ENCODE data around the gene SMARCD3. TPM values are rescaled to one million over a fixed set of nuclear protein-coding genes. Genes with fewer than 3 reads are reported as not detected.

SMARCD3 gene
- polyA plus RNA-seq, 3 donors: 104 to 183 (median 112) TPM

- H3K9ac ChIP-seq (ENCODE audit: insufficient read depth, low read length, poor library complexity, severe bottlenecking): no peak overlapping the region
- Mint-ChIP-seq H3K27ac (no peak overlapping the region), H3K4me1 (peaks cover 25% of the 10 kb centered on the region), H3K4me3 (no peak overlapping the region), H3K36me3 (peaks cover 32 to 63% of the 10 kb centered on the region in 2 donors), H3K27me3 (ENCODE audit: low read depth in 3 of 3) (peaks cover 48 to 66% (median 57%) of the 10 kb centered on the region in 3 donors), H3K9me3 (peaks cover 0 to 11% (median 8%) of the 10 kb centered on the region in 7 donors)
- H3K9me3 ChIP-seq (replicated peaks in 1 of 2; ENCODE audit: control insufficient read depth in 1 of 2, insufficient read depth in 1 of 2, low read length in 2 of 2): peaks cover 0 to 8% of the 10 kb centered on the region in 2 donors
- intact Hi-C loops (cut with micrococcal nuclease): loop anchor here (5.0 kb wide), 1 partner anchor 47 kb away; no protein-coding TSS in a partner anchor
- H4K20me1 ChIP-seq (ENCODE audit: insufficient read depth, low read length): peaks cover 81% of the 10 kb centered on the region
- no peak for TF ChIP-seq CTCF (IDR thresholded peaks at IDR 0.05)
- peaks cover 27 to 42% of the 10 kb centered on the region in 2 donors for H3K27me3 ChIP-seq (ENCODE audit: control insufficient read depth in 2 of 2, insufficient read depth in 2 of 2, low read length in 2 of 2)
- no peak for DNase-seq
- H3K27ac ChIP-seq (ENCODE audit: low read depth in 1 of 2, low read length in 2 of 2): no peak overlapping the region
- no peaks in the 10 kb centered on the region for H3K36me3 ChIP-seq (replicated peaks in 1 of 2; ENCODE audit: control insufficient read depth in 1 of 2, insufficient read depth in 2 of 2, low read length in 2 of 2)
- no peak overlapping the region for H3K4me2 ChIP-seq (replicated peaks; ENCODE audit: extremely low read depth, low read length, poor library complexity, severe bottlenecking)
- no peaks in the 10 kb centered on the region for H3K79me2 ChIP-seq (ENCODE audit: insufficient read depth, low read length)
- H2AFZ ChIP-seq (ENCODE audit: insufficient read depth, low read depth, low read length, poor library complexity, severe bottlenecking): no peak overlapping the region
- WGBS (ENCODE audit: insufficient coverage): 94% methylated on average over 7 of the region's 11 CpGs
- H3K4me1 ChIP-seq (ENCODE audit: control insufficient read depth in 1 of 2, insufficient read depth in 2 of 2, low read length in 2 of 2): peaks cover 11 to 15% of the 10 kb centered on the region in 2 donors
- H3K4me3 ChIP-seq (replicated peaks in 1 of 3; ENCODE audit: low read depth in 2 of 3, low read length in 3 of 3): no peak overlapping the region
These were observed 6.4 kb upstream of the SMARCD3 start for GRCh38 chr7:151254851-151255250.

GRCh38 chr7:151254316-151254715 is 5.8 kb upstream of the SMARCD3 start:
- no peak overlapping the region for H3K4me3 ChIP-seq (replicated peaks in 1 of 3; ENCODE audit: low read depth in 2 of 3, low read length in 3 of 3)
- peaks cover 0 to 8% of the 10 kb centered on the region in 2 donors for H3K9me3 ChIP-seq (replicated peaks in 1 of 2; ENCODE audit: control insufficient read depth in 1 of 2, insufficient read depth in 1 of 2, low read length in 2 of 2)
- H3K27me3 Mint-ChIP-seq (ENCODE audit: low read depth in 3 of 3): peaks cover 52 to 72% (median 59%) of the 10 kb centered on the region in 3 donors
- peaks cover 30% of the 10 kb centered on the region for H3K4me1 Mint-ChIP-seq
- H3K36me3 ChIP-seq (replicated peaks in 1 of 2; ENCODE audit: control insufficient read depth in 1 of 2, insufficient read depth in 2 of 2, low read length in 2 of 2): no peaks in the 10 kb centered on the region
- no peak overlapping the region for H3K27ac ChIP-seq (ENCODE audit: low read depth in 1 of 2, low read length in 2 of 2)
- intact Hi-C loops (cut with micrococcal nuclease): loop anchor here (5.0 kb wide), 1 partner anchor 48 kb away; no protein-coding TSS in a partner anchor
- H3K4me1 ChIP-seq (ENCODE audit: control insufficient read depth in 1 of 2, insufficient read depth in 2 of 2, low read length in 2 of 2): peaks cover 16 to 20% of the 10 kb centered on the region in 2 donors
- H2AFZ ChIP-seq (ENCODE audit: insufficient read depth, low read depth, low read length, poor library complexity, severe bottlenecking): no peak overlapping the region
- no peaks in the 10 kb centered on the region for H3K79me2 ChIP-seq (ENCODE audit: insufficient read depth, low read length)
- H3K4me2 ChIP-seq (replicated peaks; ENCODE audit: extremely low read depth, low read length, poor library complexity, severe bottlenecking): no peak overlapping the region
- H3K27ac Mint-ChIP-seq: no peak overlapping the region
- DNase-seq: no peak
- H3K36me3 Mint-ChIP-seq: peaks cover 32 to 64% of the 10 kb centered on the region in 2 donors
- no peak for TF ChIP-seq CTCF (IDR thresholded peaks at IDR 0.05)
- peaks cover 0 to 11% (median 9%) of the 10 kb centered on the region in 7 donors for H3K9me3 Mint-ChIP-seq
- H3K27me3 ChIP-seq (ENCODE audit: control insufficient read depth in 2 of 2, insufficient read depth in 2 of 2, low read length in 2 of 2): peaks cover 27 to 45% of the 10 kb centered on the region in 2 donors
- WGBS (ENCODE audit: insufficient coverage): 88% methylated on average over 5 of the region's 7 CpGs
- no peak overlapping the region for H3K9ac ChIP-seq (ENCODE audit: insufficient read depth, low read length, poor library complexity, severe bottlenecking)
- H3K4me3 Mint-ChIP-seq: peak overlapping the region in 1 of 2 donors; percentile 71
- peaks cover 85% of the 10 kb centered on the region for H4K20me1 ChIP-seq (ENCODE audit: insufficient read depth, low read length)

Measured in CD14-positive monocyte (primary cell).